H9 (cell line): ENCODE results near the gene C17orf50. TPM values are rescaled to one million over a fixed set of nuclear protein-coding genes. Genes with fewer than 3 reads are reported as not detected.

Source experiments
- DNase-seq: peaks from one replicate; pipeline ENCODE4 v3.0.0-alpha.2; 2017
- H2AFZ ChIP-seq: one replicate; pipeline ENCODE4 v1.6.1; 2013; ENCODE audit warnings: mild to moderate bottlenecking, low read length, control low read depth, moderate library complexity
- H2AK5ac ChIP-seq: 2 replicates; pipeline ENCODE4 v1.6.1; 2013; ENCODE audit warnings: low read length, control low read depth, mixed read lengths; ENCODE audit not compliant: insufficient read length
- H2BK120ac ChIP-seq: one replicate; pipeline ENCODE4 v1.6.1; 2013; ENCODE audit warnings: low read depth, mild to moderate bottlenecking, low read length, control low read depth, inconsistent platforms; ENCODE audit not compliant: poor library complexity, severe bottlenecking
- H2BK12ac ChIP-seq: 2 replicates; pipeline ENCODE4 v1.6.1; 2013; ENCODE audit warnings: low read length, control low read depth, mixed read lengths, low read depth; ENCODE audit not compliant: insufficient read length
- H2BK15ac ChIP-seq: 2 replicates; pipeline ENCODE4 v1.6.1; 2013; ENCODE audit warnings: low read depth, low read length, control low read depth
- H2BK20ac ChIP-seq: one replicate; pipeline ENCODE4 v1.6.1; 2013; ENCODE audit warnings: low read depth, mild to moderate bottlenecking, low read length, control low read depth, inconsistent platforms; ENCODE audit not compliant: poor library complexity, severe bottlenecking
- H2BK5ac ChIP-seq: 2 replicates; pipeline ENCODE4 v1.6.1; 2013; ENCODE audit warnings: low read length, control low read depth, mixed read lengths; ENCODE audit not compliant: insufficient read length
- H3K14ac ChIP-seq: 2 replicates; pipeline ENCODE4 v1.6.1; 2013; ENCODE audit warnings: low read length, control low read depth; ENCODE audit not compliant: insufficient read depth
- H3K18ac ChIP-seq: 2 replicates; pipeline ENCODE4 v1.6.1; 2013; ENCODE audit warnings: low read depth, mild to moderate bottlenecking, mixed read lengths, low read length, control low read depth; ENCODE audit not compliant: insufficient read length
- H3K23ac ChIP-seq: 2 replicates; pipeline ENCODE4 v1.6.1; 2013; ENCODE audit warnings: low read length, control low read depth, mixed read lengths, low read depth; ENCODE audit not compliant: insufficient read length
- H3K23me2 ChIP-seq: 2 replicates; pipeline ENCODE4 v1.6.1; 2013; ENCODE audit warnings: low read depth, mild to moderate bottlenecking, mixed read lengths, low read length, control low read depth; ENCODE audit not compliant: insufficient read length, poor library complexity, severe bottlenecking
- H3K27ac ChIP-seq: 2 replicates; pipeline ENCODE4 v1.5.1; 2013; ENCODE audit warnings: low read length, control low read depth, mixed read lengths, low read depth; ENCODE audit not compliant: insufficient read length
- H3K27me3 ChIP-seq: 2 replicates; pipeline ENCODE4 v1.6.1; 2013; ENCODE audit warnings: low read length, control low read depth, inconsistent platforms; ENCODE audit not compliant: insufficient read depth
- H3K4ac ChIP-seq: 2 replicates; pipeline ENCODE4 v1.6.1; 2013; ENCODE audit warnings: low read depth, mild to moderate bottlenecking, control low read depth, inconsistent platforms, low read length, moderate library complexity
- H3K4me1 ChIP-seq: 2 replicates; pipeline ENCODE4 v1.6.1; 2013; ENCODE audit warnings: low read length, control low read depth, inconsistent platforms; ENCODE audit not compliant: insufficient read depth
- H3K4me2 ChIP-seq: 2 replicates; pipeline ENCODE4 v1.6.1; 2013; ENCODE audit warnings: low read length, control low read depth, mixed read lengths; ENCODE audit not compliant: insufficient read length, insufficient read depth
- H3K56ac ChIP-seq: 2 replicates; pipeline ENCODE4 v1.6.1; 2013; ENCODE audit warnings: low read depth, mild to moderate bottlenecking, mixed read lengths, low read length, control low read depth; ENCODE audit not compliant: insufficient read length
- H3K79me1 ChIP-seq: 2 replicates; pipeline ENCODE4 v1.6.1; 2013; ENCODE audit warnings: low read depth, mild to moderate bottlenecking, moderate library complexity, low read length, control low read depth, inconsistent platforms; ENCODE audit not compliant: insufficient read depth, poor library complexity, severe bottlenecking
- H3K79me2 ChIP-seq: 2 replicates; pipeline ENCODE4 v1.6.1; 2013; ENCODE audit warnings: low read length, control low read depth, inconsistent platforms; ENCODE audit not compliant: insufficient read depth
- H3K9ac ChIP-seq: 2 replicates; pipeline ENCODE4 v1.6.1; 2013; ENCODE audit warnings: low read length, control low read depth, mixed read lengths; ENCODE audit not compliant: insufficient read length; ENCODE audit errors: extremely low read depth
- H3K9me3 ChIP-seq: one replicate; pipeline ENCODE4 v1.6.1; 2013; ENCODE audit warnings: low read depth, low read length, inconsistent platforms; ENCODE audit not compliant: control insufficient read depth
- H3T11ph ChIP-seq: one replicate; pipeline ENCODE4 v1.6.1; 2013; ENCODE audit warnings: mild to moderate bottlenecking, low read length, control low read depth, inconsistent platforms
- H4K20me1 ChIP-seq: one replicate; pipeline ENCODE4 v1.6.1; 2013; ENCODE audit not compliant: control insufficient read depth, insufficient read length, insufficient read depth
- H4K5ac ChIP-seq: 2 replicates; pipeline ENCODE4 v1.6.1; 2013; ENCODE audit warnings: low read depth, mild to moderate bottlenecking, mixed read lengths, low read length, control low read depth; ENCODE audit not compliant: insufficient read length
- H4K8ac ChIP-seq: replicated peaks from 2 replicates; pipeline ENCODE4 v1.6.1; 2013; ENCODE audit warnings: low read length, control low read depth, mixed read lengths, low read depth; ENCODE audit not compliant: insufficient read length
- H4K91ac ChIP-seq: 2 replicates; pipeline ENCODE4 v1.6.1; 2013; ENCODE audit warnings: low read depth, mild to moderate bottlenecking, moderate library complexity, mixed read lengths, low read length, control low read depth; ENCODE audit not compliant: insufficient read length
- H3K27ac Mint-ChIP-seq, 3 experiments: 2 replicates in 2 of 3; 3 replicates in 1 of 3; pipeline ENCODE4 v1.8.0; 2020 to 2021; ENCODE audit warnings: mixed read lengths in 3 of 3, mild to moderate bottlenecking in 1 of 3, moderate library complexity in 1 of 3
- H3K27me3 Mint-ChIP-seq: 2 replicates; pipeline ENCODE4 v1.8.0; 2021; ENCODE audit warnings: low read depth, mild to moderate bottlenecking, moderate library complexity, mixed read lengths
- H3K36me3 Mint-ChIP-seq, 3 experiments: 2 replicates in 2 of 3; 3 replicates in 1 of 3; pipeline ENCODE4 v1.8.0; 2020 to 2021; ENCODE audit warnings: low read depth in 3 of 3, mixed read lengths in 3 of 3; ENCODE audit not compliant: insufficient read depth in 1 of 3
- H3K4me1 Mint-ChIP-seq, 2 experiments: 2 replicates each; pipeline ENCODE4 v1.8.0; 2020; ENCODE audit warnings: mixed read lengths in 2 of 2
- H3K4me3 Mint-ChIP-seq, 2 experiments: 2 replicates in 1 of 2; 3 replicates in 1 of 2; pipeline ENCODE4 v1.8.0; 2020 to 2021; ENCODE audit warnings: mild to moderate bottlenecking in 2 of 2, mixed read lengths in 2 of 2, moderate library complexity in 1 of 2
- H3K9me3 Mint-ChIP-seq, 2 experiments: 2 replicates in 1 of 2; 3 replicates in 1 of 2; pipeline ENCODE4 v1.8.0; 2020; ENCODE audit warnings: mild to moderate bottlenecking in 2 of 2, mixed read lengths in 2 of 2, moderate library complexity in 1 of 2
- WGBS: extraction: QIAGEN DNeasy Blood & Tissue Kit; methylation state at CpG from one replicate; pipeline ENCODE4 v1.1.7; 2013; ENCODE audit warnings: missing lambda C conversion rate, low lambda C conversion rate, mixed read lengths; ENCODE audit not compliant: insufficient read length; ENCODE audit errors: extremely low coverage; 5-methylcytosine and 5-hydroxymethylcytosine counted together
- total RNA-seq: library from RNA; stranded (reverse); gene quantifications from 2 replicates; pipeline ENCODE4 v1.2.1, GENCODE V29; 2021
- TF ChIP-seq, protein P1 (sequence below): fragments of 200-600 bp; sonication (generic); conservative IDR thresholded peaks from 3 replicates; pipeline ENCODE4 v1.8.0; 2021; ENCODE audit warnings: antibody characterized with exemption, mild to moderate bottlenecking

Gene C17orf50
- total RNA-seq, 1 experiment from 2014 or later: not detected

GRCh38 chr17:35795007-35795870 lies 34.6 kb downstream of the C17orf50 start, which contains the start of gene MMP28:
TSS of gene MMP28 (minus strand) at chr17:35795641. CDS start at chr17:35795377, 264 bp downstream.
- no peak within 1 kb of the TSS for H3K18ac ChIP-seq
- peak within 1 kb of the TSS; percentile 52 to 79 for H3K4me3 Mint-ChIP-seq
- H2BK5ac ChIP-seq: no peak within 1 kb of the TSS
- TF ChIP-seq, protein P1, sequence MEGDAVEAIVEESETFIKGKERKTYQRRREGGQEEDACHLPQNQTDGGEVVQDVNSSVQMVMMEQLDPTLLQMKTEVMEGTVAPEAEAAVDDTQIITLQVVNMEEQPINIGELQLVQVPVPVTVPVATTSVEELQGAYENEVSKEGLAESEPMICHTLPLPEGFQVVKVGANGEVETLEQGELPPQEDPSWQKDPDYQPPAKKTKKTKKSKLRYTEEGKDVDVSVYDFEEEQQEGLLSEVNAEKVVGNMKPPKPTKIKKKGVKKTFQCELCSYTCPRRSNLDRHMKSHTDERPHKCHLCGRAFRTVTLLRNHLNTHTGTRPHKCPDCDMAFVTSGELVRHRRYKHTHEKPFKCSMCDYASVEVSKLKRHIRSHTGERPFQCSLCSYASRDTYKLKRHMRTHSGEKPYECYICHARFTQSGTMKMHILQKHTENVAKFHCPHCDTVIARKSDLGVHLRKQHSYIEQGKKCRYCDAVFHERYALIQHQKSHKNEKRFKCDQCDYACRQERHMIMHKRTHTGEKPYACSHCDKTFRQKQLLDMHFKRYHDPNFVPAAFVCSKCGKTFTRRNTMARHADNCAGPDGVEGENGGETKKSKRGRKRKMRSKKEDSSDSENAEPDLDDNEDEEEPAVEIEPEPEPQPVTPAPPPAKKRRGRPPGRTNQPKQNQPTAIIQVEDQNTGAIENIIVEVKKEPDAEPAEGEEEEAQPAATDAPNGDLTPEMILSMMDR: no peak
- no peak within 1 kb of the TSS for H3K27ac Mint-ChIP-seq
- no peak within 1 kb of the TSS for H4K5ac ChIP-seq
- peaks cover 6% of the 10 kb centered on the region for H3K23me2 ChIP-seq
- H4K20me1 ChIP-seq: no peaks in the 10 kb centered on the region
- H3K4me2 ChIP-seq: peak within 1 kb of the TSS; percentile 68
- H3K4me1 ChIP-seq: 0 out of 2 replicates have a peak, but pooled peaks cover 2% of the 10 kb centered on the region
- peaks cover 33% of the 10 kb centered on the region for H3K27me3 ChIP-seq
- H4K91ac ChIP-seq: no peak within 1 kb of the TSS
- no peak within 1 kb of the TSS for H3K56ac ChIP-seq
- no peak within 1 kb of the TSS for H3T11ph ChIP-seq
- H3K23ac ChIP-seq: no peak within 1 kb of the TSS
- no peak within 1 kb of the TSS for H2BK12ac ChIP-seq
- H3K36me3 Mint-ChIP-seq: no peaks in the 10 kb centered on the region
- no peak within 1 kb of the TSS for H2BK20ac ChIP-seq
- H3K9me3 Mint-ChIP-seq: no peaks in the 10 kb centered on the region
- no peak within 1 kb of the TSS for H3K4ac ChIP-seq
- no peak within 1 kb of the TSS for H4K8ac ChIP-seq
- H2AK5ac ChIP-seq: no peak within 1 kb of the TSS
- H2BK120ac ChIP-seq: no peak within 1 kb of the TSS
- H3K9ac ChIP-seq: no peak within 1 kb of the TSS
- no peaks in the 10 kb centered on the region for H3K79me2 ChIP-seq
- H3K9me3 ChIP-seq: no peaks in the 10 kb centered on the region
- H3K27ac ChIP-seq: no peak within 1 kb of the TSS
- no peaks in the 10 kb centered on the region for H3K79me1 ChIP-seq
- no peak within 1 kb of the TSS for H2BK15ac ChIP-seq
- DNase-seq: peak; percentile 63
- H3K14ac ChIP-seq: no peak within 1 kb of the TSS; the same call in 1 of the 2 replicates
- peaks cover 6 to 18% of the 10 kb centered on the region in 2 experiments for H3K4me1 Mint-ChIP-seq
- peaks cover 94% of the 10 kb centered on the region for H3K27me3 Mint-ChIP-seq
- H2AFZ ChIP-seq: no peak within 1 kb of the TSS
- whole genome bisulfite sequencing: no CpG with 5 or more reads among the region's 89 CpGs
